ENCODE data around the gene NUP214.
"Not testable (repeated sequence)": the region's sequence is repeated elsewhere in the genome, so short reads cannot be mapped to it uniquely, and the experiment has no call there.

NUP214 gene

DNA sequence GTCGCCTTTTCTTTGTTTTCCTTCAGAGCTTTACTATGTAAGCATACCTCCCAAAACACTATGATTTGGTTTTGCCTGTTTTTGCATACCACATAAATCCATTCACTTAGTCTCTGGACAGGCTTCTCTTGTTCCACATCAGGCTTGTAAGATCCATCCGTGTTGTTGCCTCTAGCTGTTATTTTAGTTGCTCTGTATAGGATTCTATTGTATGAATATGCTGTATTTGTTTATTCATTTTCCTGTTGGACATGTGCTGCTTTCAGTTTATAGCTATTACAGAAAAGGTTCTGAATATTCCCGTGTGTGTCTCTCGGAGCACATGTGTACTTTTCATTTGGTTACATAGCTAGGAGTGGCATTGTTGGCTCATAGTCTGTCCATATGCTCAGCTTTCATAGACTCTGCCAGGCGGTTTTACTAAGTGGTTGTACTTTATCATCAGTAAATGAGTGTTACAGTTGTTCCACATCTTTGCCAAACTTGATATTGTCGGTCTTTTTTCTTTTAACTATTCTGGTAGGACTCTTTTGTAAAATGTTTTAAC is 41.8 kb downstream of the NUP214 start:
- peak; percentile 61 for DNase-seq

DNA sequence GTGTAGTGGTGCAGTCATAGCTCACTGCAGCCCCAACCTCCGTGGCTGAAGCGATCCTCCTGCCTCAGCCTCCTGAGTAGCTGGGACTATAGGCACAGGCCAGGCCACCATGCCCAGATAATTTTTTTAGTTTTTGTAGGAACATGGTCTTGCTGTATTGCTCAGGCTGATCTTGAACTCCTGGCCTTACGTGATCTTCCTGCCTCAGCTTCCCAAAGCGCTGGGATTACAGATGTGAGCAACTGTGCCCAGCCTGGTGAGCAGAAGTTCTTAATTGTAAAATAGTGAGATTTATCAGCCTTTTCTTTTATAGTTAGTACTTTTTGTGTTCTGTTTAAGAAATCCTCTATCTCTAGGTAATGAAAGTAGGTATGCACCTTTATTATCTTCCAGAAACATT is 42.5 kb downstream of the NUP214 start:
- DNase-seq = no peak

DNA sequence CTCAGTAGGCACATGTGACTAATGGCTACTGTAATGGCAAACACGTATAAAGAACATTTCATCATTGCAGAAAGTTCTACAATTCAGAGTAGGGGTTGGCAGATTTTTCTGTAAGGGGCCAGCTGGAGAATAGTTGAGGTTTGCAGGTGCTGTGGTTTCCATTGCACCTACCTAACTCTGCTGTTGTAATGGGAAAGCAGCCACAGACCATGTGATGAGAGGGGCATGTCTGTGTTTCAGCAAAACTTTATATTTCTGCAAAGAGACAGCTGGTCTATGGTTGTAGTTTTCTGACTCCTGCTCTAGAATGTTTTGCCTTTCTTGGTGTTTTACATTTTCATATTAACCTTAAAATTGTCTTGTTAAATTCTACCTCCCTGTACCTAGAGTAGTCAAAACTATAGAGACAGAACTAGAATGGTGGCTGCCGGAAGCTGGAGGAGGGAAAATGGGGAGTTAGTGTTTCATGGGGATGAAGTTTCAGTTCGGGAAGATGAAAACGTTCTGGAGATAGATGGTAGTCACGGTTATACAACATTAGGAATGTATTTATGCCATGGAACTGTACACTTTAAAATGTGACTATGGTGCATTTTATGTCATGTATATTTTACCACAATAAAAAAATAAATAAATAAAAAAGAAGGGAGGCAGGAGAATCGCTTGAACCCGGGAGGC is 44.3 kb downstream of the NUP214 start:
- no peak for DNase-seq

DNA sequence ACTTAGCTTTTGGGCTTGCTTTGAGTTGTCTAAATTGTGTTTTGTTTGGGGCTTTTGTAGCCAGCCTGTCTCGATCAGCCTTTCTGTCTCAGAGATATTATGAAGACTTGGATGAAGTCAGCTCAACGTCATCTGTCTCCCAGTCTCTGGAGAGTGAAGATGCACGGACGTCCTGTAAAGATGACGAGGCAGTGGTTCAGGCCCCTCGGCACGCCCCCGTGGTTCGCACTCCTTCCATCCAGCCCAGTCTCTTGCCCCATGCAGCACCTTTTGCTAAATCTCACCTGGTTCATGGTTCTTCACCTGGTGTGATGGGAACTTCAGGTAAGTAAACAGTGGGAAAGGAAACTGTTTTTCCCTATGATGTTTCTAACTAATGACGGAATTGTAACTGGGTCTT is 48.6 kb downstream of the NUP214 start:
- DNase-seq = no peak

DNA sequence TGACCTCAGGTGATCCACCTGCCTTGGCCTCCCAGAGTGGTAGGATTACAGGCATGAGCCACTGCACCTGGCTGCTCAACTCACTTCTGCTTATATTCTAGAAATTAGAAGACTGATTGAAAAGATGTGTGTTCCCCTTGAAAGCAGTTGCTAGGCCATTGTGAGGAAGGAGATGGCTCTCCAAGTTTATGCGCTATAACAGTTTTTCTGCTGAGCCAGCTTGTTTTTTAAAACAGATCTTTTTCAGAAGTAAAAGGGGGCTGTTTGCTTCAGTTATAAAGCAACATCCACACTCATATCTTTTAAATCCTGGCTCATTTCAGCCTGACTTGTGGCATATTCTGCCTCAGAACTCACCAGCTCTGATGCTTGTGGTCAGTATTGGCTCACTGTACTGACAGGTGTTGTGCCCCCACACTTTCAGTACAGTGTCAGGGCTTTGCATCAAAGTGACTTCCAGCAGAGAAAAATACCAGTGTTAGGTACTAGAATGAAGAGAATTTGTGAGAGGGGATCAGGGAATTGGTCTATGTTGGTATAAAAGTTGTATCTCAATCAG is 49.4 kb downstream of the NUP214 start:
- no peak for DNase-seq

DNA sequence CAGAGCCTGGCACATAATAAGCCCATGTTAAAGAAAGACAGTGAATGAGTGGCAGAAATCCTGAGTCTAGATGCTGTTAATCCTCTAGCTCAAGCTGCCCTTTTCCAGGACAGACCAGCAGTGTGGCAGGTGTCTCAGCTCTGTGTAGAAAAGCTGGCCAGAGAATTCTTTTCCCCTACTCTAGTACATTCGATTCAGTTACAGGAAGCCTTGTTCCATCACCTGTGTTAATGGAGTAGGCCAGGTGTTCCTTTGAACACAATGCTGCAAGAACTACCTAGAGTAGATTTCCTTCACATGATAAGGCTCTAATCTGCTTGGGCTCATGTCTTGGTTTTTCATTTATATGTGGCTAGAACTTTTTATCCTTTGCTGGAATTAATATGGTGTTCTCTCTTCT is 52.5 kb downstream of the NUP214 start:
- no peak for DNase-seq

DNA sequence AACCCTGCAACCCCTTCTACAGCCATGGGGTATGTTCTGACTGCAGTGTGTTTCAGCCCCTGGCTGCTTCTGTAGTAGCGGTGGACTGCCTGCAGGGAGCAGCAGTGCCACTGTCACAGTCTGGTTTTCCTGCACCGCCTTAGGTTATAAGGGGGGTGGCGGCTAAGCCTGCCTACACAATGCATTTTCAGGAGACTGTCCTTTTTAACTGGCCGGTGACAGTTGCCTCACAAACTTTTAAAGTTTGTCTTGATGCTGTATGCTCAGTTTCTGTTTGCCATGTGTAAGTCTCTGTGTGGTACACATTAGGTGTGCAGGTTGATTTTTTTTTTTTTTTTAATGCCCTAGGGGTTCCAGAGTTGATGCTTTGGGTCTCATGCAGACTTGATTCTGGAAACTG is 53.0 kb downstream of the NUP214 start:
- DNase-seq = no peak

DNA sequence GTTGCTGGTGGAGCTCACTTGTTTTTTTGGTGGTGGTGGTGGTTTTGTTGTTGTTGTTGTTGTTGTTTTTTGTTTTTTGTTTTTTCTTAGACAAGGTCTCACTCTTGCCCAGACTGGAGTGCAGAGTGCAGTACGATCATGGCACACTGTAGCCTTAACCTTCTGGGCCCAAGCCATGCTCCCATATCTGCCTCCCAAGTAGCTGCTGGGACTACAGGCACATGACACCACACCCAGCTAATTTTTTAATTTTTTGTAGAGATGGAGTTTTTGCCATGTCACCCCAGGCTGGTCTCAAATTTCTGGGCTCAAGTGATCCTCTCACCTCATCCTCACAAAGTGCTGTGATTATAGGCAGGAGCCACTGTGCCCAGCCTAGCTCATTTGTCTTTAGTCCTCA is 53.5 kb downstream of the NUP214 start:
- DNase-seq = no peak

DNA sequence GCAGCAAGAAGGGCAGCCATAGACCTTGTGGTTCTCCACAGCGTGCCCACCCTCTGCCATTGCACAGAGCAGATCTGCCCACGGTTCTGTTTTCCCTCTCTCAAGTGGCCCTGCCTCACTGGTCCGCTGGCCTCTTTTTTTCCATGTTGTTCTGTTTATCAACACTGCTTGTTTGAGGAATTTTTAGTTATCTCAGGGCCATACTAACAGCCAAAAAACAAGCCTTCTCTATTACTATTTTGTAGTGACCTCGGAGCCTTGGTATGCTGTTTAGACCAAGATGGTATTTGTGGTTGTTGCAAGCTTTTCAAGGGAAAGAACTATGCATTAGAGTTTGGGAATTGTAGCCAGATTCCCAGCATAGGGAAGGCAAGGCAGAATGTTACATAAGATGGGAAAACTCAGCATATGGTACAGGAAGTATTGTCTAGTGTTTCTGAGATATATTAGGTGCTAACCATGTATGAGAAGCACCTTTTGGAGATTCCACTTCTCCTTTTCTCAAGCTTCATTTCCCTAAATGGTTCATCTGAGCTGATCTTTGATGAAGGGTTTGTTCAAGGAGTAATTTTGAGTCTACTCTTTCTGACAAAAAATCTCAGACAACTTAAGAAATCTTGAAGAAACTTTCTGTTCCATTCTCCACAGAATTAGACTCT is 54.3 kb downstream of the NUP214 start:
- DNase-seq = no peak

DNA sequence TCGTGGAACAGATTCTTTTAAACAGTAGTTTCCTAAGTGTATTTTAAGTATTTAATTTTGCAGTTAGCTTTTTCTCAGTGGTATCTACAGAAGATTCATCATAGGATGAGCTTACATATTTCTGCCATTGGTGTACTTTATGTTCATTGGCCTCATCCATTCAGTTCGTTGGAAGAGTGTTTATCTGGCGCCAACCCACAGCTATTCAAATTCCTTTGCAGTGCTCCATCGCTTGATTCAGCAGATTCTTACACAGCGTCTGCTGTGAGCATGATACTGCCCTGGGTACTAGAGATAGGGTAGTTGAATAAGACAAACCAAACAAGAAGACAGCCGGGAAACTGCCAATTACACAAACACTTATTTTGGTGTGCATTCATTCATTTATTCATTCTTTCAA is 55.1 kb downstream of the NUP214 start:
- no peak for DNase-seq

DNA sequence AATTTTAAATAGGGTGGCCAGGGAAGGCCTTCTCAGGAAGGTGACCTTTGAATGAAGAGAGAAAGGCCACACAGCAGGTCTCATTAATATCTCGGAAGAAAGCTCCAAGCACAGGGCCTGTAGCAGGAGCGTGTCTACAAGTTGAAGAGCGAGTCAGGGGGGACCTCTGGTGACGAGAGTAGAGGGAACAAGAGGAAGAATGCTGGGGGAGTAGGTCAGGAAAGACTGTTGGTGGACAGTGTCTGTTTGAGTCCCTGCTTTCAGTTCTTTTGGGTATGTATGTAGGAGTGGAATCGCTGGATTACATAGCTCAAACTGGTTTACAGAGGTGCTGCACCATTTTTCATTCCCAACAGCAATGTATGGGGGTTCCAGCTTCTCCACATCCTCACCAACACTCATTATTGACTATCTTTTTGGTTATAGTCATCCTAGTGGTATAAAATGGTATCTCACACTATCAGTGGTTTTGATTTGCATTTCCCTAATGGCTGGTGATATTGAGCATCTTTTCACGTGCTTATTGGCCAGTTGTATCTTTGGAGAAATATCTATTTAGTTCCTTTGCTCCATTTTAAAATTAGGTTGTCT is 55.8 kb downstream of the NUP214 start:
- no peak for DNase-seq

DNA sequence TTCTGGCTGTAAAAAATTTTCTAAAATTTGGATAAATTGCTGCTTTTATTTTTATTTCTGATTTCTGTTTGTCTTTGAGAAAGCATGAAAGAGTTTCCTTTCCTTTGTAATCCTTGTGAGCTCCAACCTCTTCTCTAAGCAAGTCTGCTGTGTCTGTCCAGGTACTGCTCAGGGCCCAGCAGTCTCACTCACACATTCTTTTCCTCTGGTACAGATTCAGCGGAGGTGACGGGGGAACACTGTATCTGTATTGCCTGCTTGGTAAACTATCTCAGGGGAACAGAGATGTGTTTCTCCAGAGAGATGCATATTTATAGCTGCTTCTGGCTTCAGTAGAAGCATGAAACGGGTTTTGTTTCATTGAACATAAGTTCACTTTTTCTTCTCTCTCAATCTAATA is 60.5 kb downstream of the NUP214 start:
- DNase-seq = no peak

DNA sequence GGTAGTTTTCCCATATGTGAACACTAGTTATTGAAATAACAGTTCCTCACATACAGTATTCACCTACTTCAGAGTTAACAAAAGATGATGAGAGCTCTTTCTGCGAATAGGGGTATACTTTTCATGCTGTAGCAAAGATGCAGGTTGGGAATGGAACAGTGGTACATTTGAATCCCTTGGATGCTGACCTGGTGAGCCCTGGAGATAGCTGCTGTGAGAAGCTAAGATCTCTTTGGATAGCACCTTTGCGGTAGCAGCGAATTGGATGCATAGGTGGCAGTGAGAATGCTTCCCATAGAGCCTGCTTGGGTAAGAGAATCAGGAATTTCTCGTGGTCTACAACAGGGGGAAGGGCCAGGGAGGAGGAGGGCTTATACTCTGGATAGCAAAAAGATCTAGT is 61.2 kb downstream of the NUP214 start:
- DNase-seq = no peak

DNA sequence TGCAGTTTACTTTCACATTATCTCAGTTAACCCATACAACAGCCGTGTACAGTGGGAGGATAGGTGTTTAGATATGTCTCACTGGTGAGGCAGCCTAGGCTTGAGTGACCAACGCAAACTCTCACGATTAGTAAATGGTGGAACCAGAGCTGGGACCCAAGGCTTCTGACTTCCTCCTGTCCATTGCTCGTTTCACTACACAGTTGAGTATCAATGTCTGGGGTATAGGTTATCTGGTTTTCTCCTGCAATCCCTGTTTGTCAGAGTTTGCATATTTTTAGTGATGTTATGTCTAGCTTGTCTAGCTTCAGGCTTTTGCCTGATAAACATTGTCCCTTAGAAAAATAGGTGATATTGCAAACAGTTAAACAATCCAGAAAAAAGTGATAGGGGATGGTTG is 62.6 kb downstream of the NUP214 start:
- no peak for DNase-seq

DNA sequence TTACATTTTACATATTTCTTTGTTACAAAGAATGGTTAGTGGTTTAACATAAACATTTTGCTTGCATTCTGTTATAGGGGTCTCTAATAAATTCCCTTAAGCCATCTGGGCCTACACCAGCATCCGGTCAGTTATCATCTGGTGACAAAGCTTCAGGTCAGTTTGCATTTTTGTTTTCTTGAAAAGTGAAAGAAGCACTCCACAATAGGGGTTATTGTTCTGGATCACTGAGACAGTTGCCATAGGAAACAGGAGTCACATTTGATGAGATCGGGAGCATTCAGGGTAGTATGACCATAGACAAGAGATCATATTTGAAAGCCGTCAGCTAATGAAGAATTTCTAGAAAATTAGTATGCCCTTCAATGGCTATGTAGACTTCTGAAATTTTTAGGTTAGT is 63.6 kb downstream of the NUP214 start:
- no peak for DNase-seq

DNA sequence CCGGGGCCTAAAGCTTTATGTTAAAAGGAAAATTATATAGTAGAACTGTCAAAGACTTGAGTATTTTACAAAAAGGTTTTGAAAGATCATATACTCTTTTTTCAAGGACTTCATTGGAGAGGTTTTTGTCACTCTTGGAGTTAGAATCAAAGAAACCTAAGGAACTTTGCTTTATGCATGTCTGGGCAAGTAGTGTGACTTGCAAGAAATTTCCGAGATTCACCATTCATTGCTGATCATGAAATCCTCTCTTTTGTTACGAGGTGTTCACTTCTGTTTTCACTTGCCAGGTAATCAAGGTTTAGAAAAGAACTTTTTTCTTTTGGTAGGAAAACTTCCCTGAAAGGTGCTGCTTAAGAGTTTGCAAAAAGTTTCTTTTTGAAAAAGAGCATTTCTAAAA is 64.8 kb downstream of the NUP214 start:
- DNase-seq = no peak

DNA sequence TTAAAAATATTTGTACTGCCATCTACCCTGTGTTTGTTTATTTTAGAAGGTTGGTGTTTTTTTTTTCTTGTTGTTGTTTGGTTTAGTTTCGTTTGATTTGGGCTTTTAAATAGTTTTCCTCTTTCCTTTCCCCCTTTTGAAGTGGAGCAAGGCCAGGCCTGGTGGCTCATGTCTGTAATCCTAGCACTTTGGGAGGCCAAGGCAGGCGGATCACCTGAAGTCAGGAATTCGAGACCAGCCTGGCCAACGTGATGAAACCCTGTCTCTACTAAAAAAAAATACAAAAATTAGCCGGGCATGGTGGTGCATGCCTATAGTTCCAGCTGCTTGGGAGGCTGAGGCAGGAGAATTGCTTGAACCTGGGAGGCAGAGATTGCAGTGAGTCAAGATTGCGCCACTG is 65.6 kb downstream of the NUP214 start:
- not testable (repeated sequence) for DNase-seq

DNA sequence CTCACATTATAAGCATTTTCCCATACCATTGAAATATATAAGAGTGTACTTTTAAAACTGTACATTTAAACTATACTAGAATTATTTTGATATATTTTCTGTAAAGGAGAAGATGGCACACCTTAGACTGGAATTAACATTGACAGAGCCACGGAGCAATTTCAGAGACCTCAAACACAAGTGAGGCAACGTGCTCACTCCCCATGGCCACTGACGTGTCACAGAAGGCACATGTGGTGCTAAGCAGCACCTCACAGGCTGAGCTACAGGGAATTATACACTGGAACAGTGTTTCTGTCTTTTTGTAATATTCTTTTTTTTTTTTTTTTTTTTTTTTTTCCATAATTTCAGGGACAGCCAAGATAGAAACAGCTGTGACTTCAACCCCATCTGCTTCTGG is 66.5 kb downstream of the NUP214 start:
- no peak for DNase-seq

DNA sequence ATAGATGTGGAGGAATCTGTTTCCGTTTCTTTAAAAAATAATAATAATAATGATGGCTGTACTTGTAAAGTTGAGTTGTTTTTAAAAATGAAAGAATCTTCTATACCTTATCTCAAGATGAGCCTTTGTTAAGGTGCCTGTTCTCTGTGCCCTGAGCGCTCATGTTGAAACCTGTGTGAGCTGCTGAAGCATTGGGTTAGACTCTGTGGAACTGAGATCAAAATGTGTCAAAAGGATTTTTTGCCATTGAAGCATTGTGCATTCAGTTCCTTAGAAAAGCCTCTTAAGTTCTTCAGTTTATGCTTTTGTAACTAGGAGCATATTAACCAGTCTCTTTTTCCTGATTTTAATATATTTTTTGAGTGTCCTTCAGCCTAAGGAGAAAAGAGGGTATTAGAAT is 67.7 kb downstream of the NUP214 start:
- no peak for DNase-seq

DNA sequence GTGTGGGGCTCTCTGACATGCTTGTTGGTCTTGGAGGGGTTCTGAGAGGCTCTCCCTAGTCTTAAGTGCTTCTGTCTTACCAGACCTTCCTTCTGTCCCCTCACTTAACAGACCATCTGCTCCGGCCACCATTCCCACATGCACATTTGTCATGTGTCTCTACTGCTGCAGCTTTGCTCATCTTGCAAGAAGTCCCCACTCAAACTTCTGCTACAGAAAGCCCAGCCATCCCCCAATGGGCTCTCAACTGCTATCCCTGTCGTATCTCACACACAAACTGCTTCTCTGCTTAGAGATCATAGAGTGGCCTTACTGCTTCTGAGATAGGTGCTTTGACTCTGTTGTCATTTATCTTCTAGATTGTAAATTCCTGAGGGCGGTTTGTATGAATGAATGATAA is 69.4 kb downstream of the NUP214 start:
- no peak for DNase-seq

DNA sequence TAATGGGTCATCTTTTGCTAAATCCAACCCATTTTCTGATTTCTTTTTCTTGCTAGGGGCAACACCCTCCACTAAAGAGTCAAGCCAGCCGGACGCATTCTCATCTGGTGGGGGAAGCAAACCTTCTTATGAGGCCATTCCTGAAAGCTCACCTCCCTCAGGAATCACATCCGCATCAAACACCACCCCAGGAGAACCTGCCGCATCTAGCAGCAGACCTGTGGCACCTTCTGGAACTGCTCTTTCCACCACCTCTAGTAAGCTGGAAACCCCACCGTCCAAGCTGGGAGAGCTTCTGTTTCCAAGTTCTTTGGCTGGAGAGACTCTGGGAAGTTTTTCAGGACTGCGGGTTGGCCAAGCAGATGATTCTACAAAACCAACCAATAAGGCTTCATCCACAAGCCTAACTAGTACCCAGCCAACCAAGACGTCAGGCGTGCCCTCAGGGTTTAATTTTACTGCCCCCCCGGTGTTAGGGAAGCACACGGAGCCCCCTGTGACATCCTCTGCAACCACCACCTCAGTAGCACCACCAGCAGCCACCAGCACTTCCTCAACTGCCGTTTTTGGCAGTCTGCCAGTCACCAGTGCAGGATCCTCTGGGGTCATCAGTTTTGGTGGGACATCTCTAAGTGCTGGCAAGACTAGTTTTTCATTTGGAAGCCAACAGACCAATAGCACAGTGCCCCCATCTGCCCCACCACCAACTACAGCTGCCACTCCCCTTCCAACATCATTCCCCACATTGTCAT is 72.0 kb downstream of the NUP214 start:
- DNase-seq = no peak

DNA sequence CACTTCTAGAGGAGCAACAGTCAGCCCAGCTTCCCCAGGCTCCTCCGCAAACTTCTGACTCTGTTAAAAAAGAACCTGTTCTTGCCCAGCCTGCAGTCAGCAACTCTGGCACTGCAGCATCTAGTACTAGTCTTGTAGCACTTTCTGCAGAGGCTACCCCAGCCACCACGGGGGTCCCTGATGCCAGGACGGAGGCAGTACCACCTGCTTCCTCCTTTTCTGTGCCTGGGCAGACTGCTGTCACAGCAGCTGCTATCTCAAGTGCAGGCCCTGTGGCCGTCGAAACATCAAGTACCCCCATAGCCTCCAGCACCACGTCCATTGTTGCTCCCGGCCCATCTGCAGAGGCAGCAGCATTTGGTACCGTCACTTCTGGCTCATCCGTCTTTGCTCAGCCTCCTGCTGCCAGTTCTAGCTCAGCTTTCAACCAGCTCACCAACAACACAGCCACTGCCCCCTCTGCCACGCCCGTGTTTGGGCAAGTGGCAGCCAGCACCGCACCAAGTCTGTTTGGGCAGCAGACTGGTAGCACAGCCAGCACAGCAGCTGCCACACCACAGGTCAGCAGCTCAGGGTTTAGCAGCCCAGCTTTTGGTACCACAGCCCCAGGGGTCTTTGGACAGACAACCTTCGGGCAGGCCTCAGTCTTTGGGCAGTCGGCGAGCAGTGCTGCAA is 72.8 kb downstream of the NUP214 start:
- peak; percentile 9 for DNase-seq

DNA sequence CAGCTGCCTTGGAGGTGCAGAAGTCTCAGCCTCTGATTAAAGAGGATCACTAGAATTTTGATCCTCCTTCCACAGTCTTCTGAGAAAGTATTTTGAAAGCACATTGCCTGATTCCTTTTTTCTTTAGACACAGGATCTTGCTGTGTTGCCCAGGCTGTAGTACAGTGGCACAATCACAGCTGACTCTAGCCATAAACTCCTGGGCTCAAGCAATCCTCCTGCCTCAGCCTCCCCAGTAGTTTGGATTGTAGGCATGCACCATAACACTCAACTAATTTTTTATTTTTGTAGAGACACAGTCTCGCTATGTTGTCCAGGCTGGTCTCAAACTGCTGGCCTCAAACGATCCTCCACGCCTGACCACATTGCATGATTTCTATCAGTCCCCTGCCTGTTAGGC is 76.5 kb downstream of the NUP214 start:
- no peak for DNase-seq
